IPS-18a (cell line): ENCODE results near the gene PSG3.
"Not testable (repeated sequence)": the region's sequence is repeated elsewhere in the genome, so short reads cannot be mapped to it uniquely, and the experiment has no call there.

Experiments
- H3K27ac ChIP-seq: one replicate; pipeline ENCODE4 v1.5.1; 2013; ENCODE audit warnings: low read length
- H3K27me3 ChIP-seq: one replicate; pipeline ENCODE4 v1.6.1; 2013; ENCODE audit warnings: mild to moderate bottlenecking, low read length; ENCODE audit not compliant: control insufficient read depth, insufficient read depth
- H3K36me3 ChIP-seq: one replicate; pipeline ENCODE4 v1.6.1; 2013; ENCODE audit warnings: low read depth, low read length; ENCODE audit not compliant: control insufficient read depth
- H3K4me1 ChIP-seq: one replicate; pipeline ENCODE4 v1.6.1; 2013; ENCODE audit warnings: low read depth, low read length; ENCODE audit not compliant: control insufficient read depth
- H3K4me3 ChIP-seq: one replicate; pipeline ENCODE4 v1.5.1; 2013; ENCODE audit warnings: low read length
- H3K9ac ChIP-seq: one replicate; pipeline ENCODE4 v1.6.1; 2013; ENCODE audit warnings: mild to moderate bottlenecking, low read length, moderate library complexity
- H3K9me3 ChIP-seq: one replicate; pipeline ENCODE4 v1.6.1; 2013; ENCODE audit warnings: low read depth, low read length; ENCODE audit not compliant: control insufficient read depth

Gene PSG3

DNA sequence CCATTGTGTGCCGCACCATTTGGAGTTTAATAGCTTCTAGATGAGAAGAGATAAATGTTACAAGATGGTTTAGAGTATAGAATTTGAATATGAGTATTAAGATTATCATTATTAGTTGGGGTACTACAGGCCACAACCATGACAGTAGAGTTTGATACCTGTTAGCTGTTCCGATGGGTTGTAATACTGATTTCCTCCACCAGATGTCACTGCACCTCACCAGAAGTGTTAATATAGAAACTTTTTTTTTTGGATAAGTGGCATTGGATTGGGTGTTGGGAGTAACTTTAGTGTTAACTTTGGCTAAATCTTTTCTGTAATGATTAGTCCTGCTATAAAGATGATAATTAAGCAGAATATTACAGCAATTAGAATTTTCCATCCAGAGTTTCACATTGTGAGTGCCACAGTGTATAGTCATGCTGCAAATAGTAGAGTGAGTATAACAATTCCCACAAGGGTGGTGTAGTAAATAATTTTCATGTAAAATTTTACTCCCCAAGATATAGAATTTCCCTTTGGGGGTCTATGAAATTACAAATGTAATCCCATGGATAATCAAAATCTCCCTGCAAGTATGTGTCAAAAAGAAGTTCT, 56.3 kb downstream of the PSG3 start:
- Histone ChIP-seq H3K36me3 (no peaks in the 10 kb centered on the region), H3K4me1 (no peaks in the 10 kb centered on the region), H3K9ac (no peak overlapping the region), H3K9me3 (peaks cover 34% of the 10 kb centered on the region), H3K4me3 (no peak overlapping the region), H3K27me3 (no peaks in the 10 kb centered on the region), H3K27ac (no peak overlapping the region)

- not testable (repeated sequence) for H3K27me3 ChIP-seq, H3K9ac ChIP-seq, H3K4me1 ChIP-seq, H3K27ac ChIP-seq, H3K36me3 ChIP-seq, H3K4me3 ChIP-seq
- H3K9me3 ChIP-seq = peaks cover 25% of the 10 kb centered on the region
Observed at GRCh38 chr19:42676326-42676725, 64.0 kb downstream of the PSG3 start.

- H3K27me3 ChIP-seq, H3K4me3 ChIP-seq, H3K9ac ChIP-seq, H3K4me1 ChIP-seq, H3K27ac ChIP-seq, H3K36me3 ChIP-seq: not testable (repeated sequence)
- peaks cover 25% of the 10 kb centered on the region for H3K9me3 ChIP-seq
Observed at GRCh38 chr19:42674549-42674948, 65.7 kb downstream of the PSG3 start.
